Stomach (tissue), 9 donors: ENCODE results near the gene CELF2. TPM values are rescaled to one million over a fixed set of nuclear protein-coding genes. Genes with fewer than 3 reads are reported as not detected.
"Not testable (repeated sequence)": the region's sequence is repeated elsewhere in the genome, so short reads cannot be mapped to it uniquely, and the experiment has no call there.

Source experiments
- DNase-seq, 2 donors: peaks; one replicate each; pipeline versions ENCODE4 v3.0.0 to v3.0.0-alpha.2; 2013 to 2019
- H3K27ac ChIP-seq, 5 donors: fragments of 200-600 bp in 4 of 5; sonication (generic) in 4 of 5; one replicate each; pipeline ENCODE4 v1.5.1; 2013 to 2019; ENCODE audit warnings: mild to moderate bottlenecking in 1 of 5, moderate library complexity in 1 of 5
- H3K27me3 ChIP-seq, 3 donors: fragments of 200-600 bp; sonication (generic); one replicate each; pipeline ENCODE4 v1.5.1; 2017 to 2019; ENCODE audit warnings: mixed run types in 1 of 3
- H3K36me3 ChIP-seq, 4 donors: fragments of 200-600 bp; sonication (generic); 1 replicate in 3 of 4; 2 replicates in 1 of 4; pipeline ENCODE4 v1.5.1; 2016 to 2019
- H3K4me1 ChIP-seq, 4 donors: fragments of 200-600 bp; sonication (generic); one replicate each; pipeline ENCODE4 v1.5.1; 2016 to 2019
- H3K4me3 ChIP-seq, 4 donors: fragments of 200-600 bp; sonication (generic) in 3 of 4; one replicate each; pipeline ENCODE4 v1.5.1; 2016 to 2019; ENCODE audit warnings: mild to moderate bottlenecking in 1 of 4
- H3K9me3 ChIP-seq, 4 donors: fragments of 200-600 bp; sonication (generic); one replicate each; pipeline ENCODE4 v1.5.1; 2016 to 2019
- EP300 ChIP-seq: sonication (generic); formaldehyde crosslinking; IDR thresholded peaks from one replicate; pipeline ENCODE4 v1.6.1; 2017; ENCODE audit warnings: antibody characterized with exemption
- POLR2A ChIP-seq, 4 donors: fragments of 450-650 bp; IDR thresholded peaks; one replicate each; pipeline ENCODE4 v1.6.1; 2016; ENCODE audit warnings: antibody characterized with exemption in 4 of 4, control low read depth in 2 of 4, mild to moderate bottlenecking in 1 of 4, moderate library complexity in 1 of 4
- POLR2AphosphoS5 ChIP-seq, 3 donors: sonication (generic); formaldehyde crosslinking; IDR thresholded peaks; one replicate each; pipeline ENCODE4 v1.6.1; 2016; ENCODE audit warnings: antibody characterized with exemption in 3 of 3
- WGBS, 5 donors: extraction: QIAGEN DNeasy Blood & Tissue Kit in 3 of 5; methylation state at CpG; one replicate each; pipeline versions ENCODE4 v1.1.5 to v1.1.7; 2013 to 2018; 5-methylcytosine and 5-hydroxymethylcytosine counted together
- intact Hi-C: fragments of 100-400 bp; cut with DNase I; formaldehyde crosslinking; loops from one replicate; pipeline ENCODE4 v1.15.1; 2023; ENCODE audit warnings: low total_unique reads
- polyA plus RNA-seq, 3 donors: library from polyadenylated mRNA; stranded (reverse); fragments of 200-250 nt; gene quantifications; one replicate each; pipeline ENCODE4 v1.2.3, GENCODE V29; 2013
- total RNA-seq, 5 donors: library from RNA; depleted of rRNA; stranded (reverse); fragments of >200 nt; gene quantifications; one replicate each; pipeline versions ENCODE4 v1.1.0 to v1.2.3, GENCODE V29; 2014 to 2016
- TF ChIP-seq, protein P1 (sequence below), 7 experiments: fragments of 450-650 bp in 4 of 7; fragments of 200-600 bp in 3 of 7; sonication (generic) in 3 of 7; IDR thresholded peaks; one replicate each; pipeline ENCODE4 v1.5.1; 2016 to 2019; ENCODE audit warnings: antibody characterized with exemption in 7 of 7, control low read depth in 2 of 7, mild to moderate bottlenecking in 1 of 7
- donor health status: healthy with polysubstance abuse.
- donor health status: Bipolar disorder and iron deficiency.
- donor health status: healthy.

The CELF2 gene
- total and polyA plus RNA-seq, 8 donors = 3.9 to 65.3 (median 36.1) TPM

DNA sequence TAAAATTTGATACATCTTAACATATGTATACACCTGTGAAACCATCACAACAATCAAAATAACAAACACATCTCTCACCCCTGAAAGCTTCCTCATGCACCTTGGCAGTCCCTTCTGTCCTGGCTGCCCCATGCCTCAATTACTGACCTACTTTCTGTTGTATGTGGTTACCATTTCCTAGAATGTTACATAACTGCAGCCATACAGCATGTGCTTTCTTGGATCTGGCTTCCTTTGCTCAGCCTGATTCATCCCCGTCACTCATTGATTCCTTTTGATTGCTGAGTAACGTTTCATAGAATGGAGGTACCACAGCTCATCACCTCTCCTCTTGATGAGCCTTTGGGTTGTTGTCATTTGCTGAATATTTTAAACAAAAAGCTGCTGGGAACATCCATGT lies 165.3 kb downstream of the CELF2 start:
- DNase-seq = no peak
- H3K4me3 ChIP-seq = no peak overlapping the region
- H3K36me3 ChIP-seq = peaks cover 0 to 25% (median 13%) of the 10 kb centered on the region in 4 donors
- TF ChIP-seq, protein P1, sequence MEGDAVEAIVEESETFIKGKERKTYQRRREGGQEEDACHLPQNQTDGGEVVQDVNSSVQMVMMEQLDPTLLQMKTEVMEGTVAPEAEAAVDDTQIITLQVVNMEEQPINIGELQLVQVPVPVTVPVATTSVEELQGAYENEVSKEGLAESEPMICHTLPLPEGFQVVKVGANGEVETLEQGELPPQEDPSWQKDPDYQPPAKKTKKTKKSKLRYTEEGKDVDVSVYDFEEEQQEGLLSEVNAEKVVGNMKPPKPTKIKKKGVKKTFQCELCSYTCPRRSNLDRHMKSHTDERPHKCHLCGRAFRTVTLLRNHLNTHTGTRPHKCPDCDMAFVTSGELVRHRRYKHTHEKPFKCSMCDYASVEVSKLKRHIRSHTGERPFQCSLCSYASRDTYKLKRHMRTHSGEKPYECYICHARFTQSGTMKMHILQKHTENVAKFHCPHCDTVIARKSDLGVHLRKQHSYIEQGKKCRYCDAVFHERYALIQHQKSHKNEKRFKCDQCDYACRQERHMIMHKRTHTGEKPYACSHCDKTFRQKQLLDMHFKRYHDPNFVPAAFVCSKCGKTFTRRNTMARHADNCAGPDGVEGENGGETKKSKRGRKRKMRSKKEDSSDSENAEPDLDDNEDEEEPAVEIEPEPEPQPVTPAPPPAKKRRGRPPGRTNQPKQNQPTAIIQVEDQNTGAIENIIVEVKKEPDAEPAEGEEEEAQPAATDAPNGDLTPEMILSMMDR (IDR thresholded peaks at IDR 0.05) = no peak
- TF ChIP-seq EP300 (no peak), POLR2AphosphoS5 (IDR thresholded peaks at IDR 0.05) (no peak), POLR2A (IDR thresholded peaks at IDR 0.05) (no peak)
- peaks cover 0 to 51% (median 20%) of the 10 kb centered on the region in 4 donors for H3K4me1 ChIP-seq
- peaks cover 0 to 13% (median 5%) of the 10 kb centered on the region in 4 donors for H3K9me3 ChIP-seq
- no peaks in the 10 kb centered on the region for H3K27me3 ChIP-seq
- no peak overlapping the region for H3K27ac ChIP-seq
- intact Hi-C loops = no loop called here
- WGBS, 5 donors = 53 to 63% (median 60%) methylated on average over 2 of the region's 2 CpGs

- no peak overlapping the region for H3K4me3 ChIP-seq
- DNase-seq = no peak
- no peak overlapping the region for H3K27ac ChIP-seq
- peaks cover 0 to 25% (median 13%) of the 10 kb centered on the region in 4 donors for H3K36me3 ChIP-seq
- peaks cover 0 to 54% (median 17%) of the 10 kb centered on the region in 4 donors for H3K4me1 ChIP-seq
- TF ChIP-seq, protein P1 (IDR thresholded peaks at IDR 0.05) = no peak
- TF ChIP-seq POLR2AphosphoS5 (IDR thresholded peaks at IDR 0.05) (no peak), POLR2A (IDR thresholded peaks at IDR 0.05) (no peak), EP300 (no peak)
- intact Hi-C loops = no loop called here
- H3K27me3 ChIP-seq = no peaks in the 10 kb centered on the region
- H3K9me3 ChIP-seq = peaks cover 0 to 13% (median 5%) of the 10 kb centered on the region in 4 donors
- WGBS, 5 donors = 77 to 88% (median 81%) methylated on average over 3 of the region's 3 CpGs
Measured at GRCh38 chr10:11184093-11184492, 166.4 kb downstream of the CELF2 start.

DNA sequence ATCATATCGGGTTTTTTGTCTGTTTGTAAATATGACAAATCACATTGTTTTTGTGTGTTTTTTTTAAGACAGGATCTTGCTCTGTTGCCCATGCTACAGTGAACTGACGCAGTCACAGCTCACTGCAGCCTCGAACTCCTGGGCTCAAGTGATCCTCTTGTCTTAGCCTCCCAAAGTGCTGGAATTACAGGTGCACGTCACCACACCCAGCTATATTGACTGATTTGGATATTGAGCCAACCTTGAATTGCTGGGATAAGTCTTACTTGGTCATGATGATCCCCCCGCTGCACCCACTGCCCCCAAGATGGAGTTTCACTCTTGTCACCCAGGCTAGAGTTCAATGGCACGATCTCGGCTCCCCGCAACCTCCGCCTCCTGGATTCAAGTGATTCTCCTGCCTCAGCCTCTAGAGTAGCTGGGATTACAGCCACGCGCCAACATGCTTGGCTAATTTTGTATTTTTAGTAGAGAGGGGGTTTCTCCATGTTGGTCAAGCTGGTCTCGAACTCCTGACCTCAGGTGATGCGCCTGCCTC lies 167.5 kb downstream of the CELF2 start:
- Histone ChIP-seq H3K4me1 (peaks cover 0 to 60% (median 15%) of the 10 kb centered on the region in 4 donors), H3K9me3 (peaks cover 0 to 13% (median 5%) of the 10 kb centered on the region in 4 donors), H3K36me3 (peaks cover 0 to 20% (median 14%) of the 10 kb centered on the region in 4 donors)
- intact Hi-C loops, DNase-seq, H3K4me3 ChIP-seq, H3K27ac ChIP-seq, H3K27me3 ChIP-seq: not testable (repeated sequence)
- WGBS, 5 donors = 90 to 98% (median 92%) methylated on average over 9 to 13 of the region's 13 CpGs

- peaks cover 0 to 15% (median 9%) of the 10 kb centered on the region in 4 donors for H3K36me3 ChIP-seq
- H3K4me3 ChIP-seq = no peak overlapping the region
- WGBS, 5 donors = 90 to 98% (median 95%) methylated on average over 1 of the region's 1 CpG
- no peak for DNase-seq
- H3K4me1 ChIP-seq = peaks cover 0 to 59% (median 15%) of the 10 kb centered on the region in 4 donors
- TF ChIP-seq EP300 = no peak
- no peak for TF ChIP-seq POLR2A (IDR thresholded peaks at IDR 0.05)
- TF ChIP-seq, protein P1 (IDR thresholded peaks at IDR 0.05) = no peak
- TF ChIP-seq POLR2AphosphoS5 (IDR thresholded peaks at IDR 0.05) = no peak
- H3K27me3 ChIP-seq = no peaks in the 10 kb centered on the region
- intact Hi-C loops = no loop called here
- H3K9me3 ChIP-seq = peaks cover 0 to 13% (median 5%) of the 10 kb centered on the region in 4 donors
- no peak overlapping the region for H3K27ac ChIP-seq
Measured at GRCh38 chr10:11186374-11186773, 168.7 kb downstream of the CELF2 start.
